Kidney (tissue), 14 donors: ENCODE results near the gene CD19. TPM values are rescaled to one million over a fixed set of nuclear protein-coding genes. Genes with fewer than 3 reads are reported as not detected.

ENCODE experiments used
- DNase-seq, 5 donors: peaks; one replicate each; pipeline ENCODE4 v3.0.0-alpha.2; 2013 to 2020
- FAIRE-seq: peaks from 2 replicates; lab custom pipeline; 2012; peaks lifted over from hg19 to GRCh38; lab: Jason Lieb, UNC
- H3K27ac ChIP-seq, 2 donors: one replicate each; pipeline ENCODE4 v1.7.0; 2013; ENCODE audit warnings: low read depth in 2 of 2, low read length in 2 of 2, inconsistent platforms in 1 of 2
- H3K27me3 ChIP-seq: one replicate; pipeline ENCODE4 v1.7.1; 2013; ENCODE audit warnings: low read length, inconsistent platforms; ENCODE audit not compliant: control insufficient read depth, insufficient read depth
- H3K36me3 ChIP-seq, 3 donors: one replicate each; pipeline versions ENCODE4 v1.7.0 to v1.7.1; 2013; ENCODE audit warnings: low read length in 3 of 3, control low read depth in 1 of 3, inconsistent platforms in 1 of 3; ENCODE audit not compliant: insufficient read depth in 3 of 3, control insufficient read depth in 2 of 3
- H3K4me1 ChIP-seq, 3 donors: one replicate each; pipeline versions ENCODE4 v1.7.0 to v1.7.1; 2013; ENCODE audit warnings: low read length in 3 of 3, inconsistent platforms in 1 of 3, low read depth in 1 of 3; ENCODE audit not compliant: control insufficient read depth in 2 of 3, insufficient read depth in 2 of 3
- H3K4me3 ChIP-seq, 3 donors: one replicate each; pipeline versions ENCODE4 v1.7.0 to v1.8.1; 2013; ENCODE audit warnings: low read length in 3 of 3, control low read depth in 1 of 3, inconsistent platforms in 1 of 3
- H3K9ac ChIP-seq, 3 donors: one replicate each; pipeline versions ENCODE4 v1.7.0 to v1.7.1; 2013; ENCODE audit warnings: low read length in 3 of 3, control low read depth in 1 of 3, inconsistent platforms in 1 of 3
- H3K9me3 ChIP-seq, 3 donors: one replicate each; pipeline versions ENCODE4 v1.7.0 to v1.7.1; 2013; ENCODE audit warnings: low read length in 3 of 3, control low read depth in 1 of 3, inconsistent platforms in 1 of 3; ENCODE audit not compliant: control insufficient read depth in 2 of 3, insufficient read depth in 1 of 3
- intact Hi-C: fragments of 100-400 bp; cut with DNase I; formaldehyde crosslinking; loops from one replicate; pipeline ENCODE4 v1.11.1; 2022
- polyA plus RNA-seq: library from polyadenylated mRNA; stranded (reverse); fragments of 350-450 nt; fragmentation: Illumina TruSeq; extraction: RNeasy Lipid Tissue Mini Kit (QIAGEN cat#74804); gene quantifications from one replicate; pipeline ENCODE4 v1.2.3, GENCODE V29; 2014; ENCODE audit warnings: low read depth, low replicate concordance; ENCODE audit not compliant: insufficient read depth
- total RNA-seq: library from RNA; stranded (reverse); fragmentation: NEBNext Ultra II Directional; extraction: Animal tissue kit (Norgen Biotek cat#: 25700); gene quantifications from one replicate; pipeline ENCODE4 v1.2.1, GENCODE V29; 2021
- TF ChIP-seq, protein P1 (sequence below): IDR thresholded peaks from 3 replicates; pipeline ENCODE4 v1.5.1; 2012; ENCODE audit warnings: mild to moderate bottlenecking, moderate library complexity, borderline replicate concordance; ENCODE audit not compliant: insufficient read depth; ENCODE audit errors: extremely low read depth
- donor health status: control.
- donor health status: control.
- donor health status: control.
- donor health status: control.
- donor health status: control.
- donor health status: DM: yes; HTN: yes; CAD: no.
- donor health status: Normal renal cell carcinoma (clear cell type).

Gene CD19
- total and polyA plus RNA-seq, 2 donors from 2014 or later: 0.47 to 2.6 TPM

- Histone ChIP-seq H3K36me3 (peaks cover 0 to 6% (median 6%) of the 10 kb centered on the region in 3 donors), H3K27ac (no peak overlapping the region), H3K9me3 (no peaks in the 10 kb centered on the region), H3K4me3 (no peak overlapping the region), H3K4me1 (no peaks in the 10 kb centered on the region), H3K9ac (no peak overlapping the region), H3K27me3 (no peaks in the 10 kb centered on the region)
- TF ChIP-seq, protein P1, sequence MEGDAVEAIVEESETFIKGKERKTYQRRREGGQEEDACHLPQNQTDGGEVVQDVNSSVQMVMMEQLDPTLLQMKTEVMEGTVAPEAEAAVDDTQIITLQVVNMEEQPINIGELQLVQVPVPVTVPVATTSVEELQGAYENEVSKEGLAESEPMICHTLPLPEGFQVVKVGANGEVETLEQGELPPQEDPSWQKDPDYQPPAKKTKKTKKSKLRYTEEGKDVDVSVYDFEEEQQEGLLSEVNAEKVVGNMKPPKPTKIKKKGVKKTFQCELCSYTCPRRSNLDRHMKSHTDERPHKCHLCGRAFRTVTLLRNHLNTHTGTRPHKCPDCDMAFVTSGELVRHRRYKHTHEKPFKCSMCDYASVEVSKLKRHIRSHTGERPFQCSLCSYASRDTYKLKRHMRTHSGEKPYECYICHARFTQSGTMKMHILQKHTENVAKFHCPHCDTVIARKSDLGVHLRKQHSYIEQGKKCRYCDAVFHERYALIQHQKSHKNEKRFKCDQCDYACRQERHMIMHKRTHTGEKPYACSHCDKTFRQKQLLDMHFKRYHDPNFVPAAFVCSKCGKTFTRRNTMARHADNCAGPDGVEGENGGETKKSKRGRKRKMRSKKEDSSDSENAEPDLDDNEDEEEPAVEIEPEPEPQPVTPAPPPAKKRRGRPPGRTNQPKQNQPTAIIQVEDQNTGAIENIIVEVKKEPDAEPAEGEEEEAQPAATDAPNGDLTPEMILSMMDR: no peak
- FAIRE-seq: no peak
- no peak for DNase-seq
- intact Hi-C loops: no loop called here
Measured at GRCh38 chr16:28910086-28911031, 21.4 kb upstream of the CD19 start.

DNA sequence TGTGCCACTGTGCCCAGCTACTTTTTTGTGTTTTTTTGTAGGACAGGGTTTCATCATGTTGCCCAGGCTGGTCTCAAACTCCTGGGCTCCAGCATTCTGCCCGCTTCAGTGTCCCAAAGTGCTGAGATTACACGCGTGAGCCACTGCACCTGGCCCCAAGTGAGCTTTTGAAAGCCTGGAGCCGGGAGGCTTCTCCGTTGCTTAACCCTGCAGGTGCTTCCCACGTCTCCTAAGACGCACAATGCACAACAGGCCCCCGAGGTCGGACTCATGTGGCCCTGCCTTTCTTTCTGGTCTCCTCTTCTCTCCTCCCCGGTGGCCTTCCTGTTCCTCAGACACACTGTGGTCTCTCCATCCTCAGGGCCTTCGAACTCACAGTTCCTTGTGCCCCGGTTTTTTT is 19.2 kb upstream of the CD19 start:
- no peak overlapping the region for H3K9ac ChIP-seq
- H3K27ac ChIP-seq: no peak overlapping the region
- no peaks in the 10 kb centered on the region for H3K27me3 ChIP-seq
- DNase-seq (no peak), FAIRE-seq (no peak)
- H3K4me1 ChIP-seq: no peaks in the 10 kb centered on the region
- no peak overlapping the region for H3K4me3 ChIP-seq
- intact Hi-C loops: no loop called here
- H3K36me3 ChIP-seq: peaks cover 0 to 10% (median 8%) of the 10 kb centered on the region in 3 donors
- TF ChIP-seq, protein P1: no peak
- H3K9me3 ChIP-seq: no peaks in the 10 kb centered on the region

DNA sequence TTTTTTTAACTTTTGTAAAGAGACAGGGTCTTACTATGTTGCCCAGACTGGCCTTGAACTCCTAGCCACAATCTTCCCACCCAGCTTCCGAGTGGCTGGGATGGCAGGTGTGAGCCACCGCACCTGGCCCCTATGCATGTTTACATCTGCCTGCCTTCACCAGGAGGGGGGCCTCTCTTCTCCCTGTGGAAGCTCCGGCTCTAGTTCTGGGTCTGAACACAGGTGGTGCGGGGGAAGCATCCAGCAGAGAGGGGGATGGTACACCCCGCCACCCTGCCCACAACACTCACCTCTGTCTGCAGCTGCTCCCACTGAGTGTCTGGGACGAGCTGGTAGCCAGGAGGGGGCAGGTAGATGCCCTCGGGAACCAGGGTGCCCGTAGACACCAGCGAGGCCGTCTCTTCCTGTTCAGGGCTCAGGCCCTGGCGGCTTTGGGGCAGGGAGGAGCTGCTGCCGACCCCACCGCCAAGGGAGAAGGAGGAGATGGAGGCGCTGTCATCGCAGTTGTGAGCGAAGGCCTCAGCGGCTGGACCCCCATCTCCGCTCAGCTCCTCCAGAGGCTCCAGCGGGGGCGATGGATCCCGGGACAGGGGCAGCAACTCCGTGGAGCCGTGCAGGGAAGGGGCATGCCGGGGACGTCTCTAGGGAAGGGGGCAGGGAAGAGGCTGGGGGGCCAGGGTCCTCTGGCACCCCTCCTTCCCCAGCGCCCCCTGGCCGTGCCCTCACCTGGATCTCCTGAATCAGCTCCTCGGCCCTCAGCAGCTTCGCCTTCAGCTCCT is 17.6 kb upstream of the CD19 start:
- no peak for DNase-seq
- H3K27me3 ChIP-seq: no peaks in the 10 kb centered on the region
- H3K36me3 ChIP-seq: peaks cover 0 to 10% (median 6%) of the 10 kb centered on the region in 3 donors
- FAIRE-seq: no peak
- no peaks in the 10 kb centered on the region for H3K4me1 ChIP-seq
- TF ChIP-seq, protein P1: no peak
- intact Hi-C loops: no loop called here
- H3K27ac ChIP-seq: no peak overlapping the region
- no peak overlapping the region for H3K4me3 ChIP-seq
- H3K9ac ChIP-seq: no peak overlapping the region
- H3K9me3 ChIP-seq: no peaks in the 10 kb centered on the region
